GM12891 (cell line): ENCODE measurements around the gene KCNQ5.
A peak's percentile ranks its signal among the peaks of the same experiment; 100 is the strongest.
"Not testable (repeated sequence)": the region's sequence is repeated elsewhere in the genome, so short reads cannot be mapped to it uniquely, and the experiment has no call there.

ENCODE experiments used
- DNase-seq: peaks from one replicate; pipeline ENCODE4 v3.0.0; 2011; ENCODE audit warnings: low spot score; ENCODE audit not compliant: insufficient read length
- FAIRE-seq: peaks from 2 replicates; lab custom pipeline; 2011; peaks lifted over from hg19 to GRCh38; lab: Jason Lieb, UNC
- PAX5 ChIP-seq: IDR thresholded peaks from 2 replicates; pipeline ENCODE4 v1.6.1; 2011; ENCODE audit warnings: low read length, moderate library complexity, mild to moderate bottlenecking; ENCODE audit not compliant: insufficient read depth, severe bottlenecking
- POLR2A ChIP-seq: IDR thresholded peaks from 2 replicates; pipeline ENCODE4 v1.6.1; 2011; ENCODE audit warnings: low read depth, low read length, control low read depth
- POLR2AphosphoS5 ChIP-seq: IDR thresholded peaks from 2 replicates; pipeline ENCODE4 v1.6.1; 2011; ENCODE audit warnings: low read depth, low read length, control low read depth
- POU2F2 ChIP-seq: IDR thresholded peaks from 2 replicates; pipeline ENCODE4 v1.6.1; 2011; ENCODE audit warnings: low read depth, mild to moderate bottlenecking, control low read depth, low read length, moderate library complexity
- SPI1 ChIP-seq: IDR thresholded peaks from 2 replicates; pipeline ENCODE4 v1.6.1; 2011; ENCODE audit warnings: low read depth, low read length, control low read depth
- TAF1 ChIP-seq: IDR thresholded peaks from 2 replicates; pipeline ENCODE4 v1.6.1; 2011; ENCODE audit warnings: low read depth, low read length, control low read depth

The KCNQ5 gene

DNA sequence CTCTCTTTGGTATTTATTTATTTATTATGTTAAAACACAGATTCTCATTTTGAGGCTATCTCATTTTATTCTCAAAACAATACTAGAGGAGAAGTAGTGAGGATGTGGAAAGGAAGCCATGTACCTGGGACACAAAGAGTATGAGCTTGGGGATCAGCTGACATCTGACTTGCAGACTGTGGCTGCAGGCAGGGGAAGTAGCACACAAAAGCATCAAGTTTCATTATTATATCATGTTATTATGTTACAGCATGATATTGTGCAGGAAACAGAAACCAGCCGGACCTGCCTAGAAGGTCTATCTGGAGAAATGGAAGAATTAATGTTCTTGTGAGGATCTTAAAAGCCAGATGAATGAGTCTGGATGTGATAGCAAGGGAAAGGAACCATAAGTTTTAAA lies 355.2 kb downstream of the KCNQ5 start:
- DNase-seq = no peak
- no peak for FAIRE-seq
- no peak for TF ChIP-seq POU2F2
- no peak for TF ChIP-seq POLR2AphosphoS5
- TF ChIP-seq SPI1 = peak; percentile 27; the same call in 1 of the 2 replicates

DNA sequence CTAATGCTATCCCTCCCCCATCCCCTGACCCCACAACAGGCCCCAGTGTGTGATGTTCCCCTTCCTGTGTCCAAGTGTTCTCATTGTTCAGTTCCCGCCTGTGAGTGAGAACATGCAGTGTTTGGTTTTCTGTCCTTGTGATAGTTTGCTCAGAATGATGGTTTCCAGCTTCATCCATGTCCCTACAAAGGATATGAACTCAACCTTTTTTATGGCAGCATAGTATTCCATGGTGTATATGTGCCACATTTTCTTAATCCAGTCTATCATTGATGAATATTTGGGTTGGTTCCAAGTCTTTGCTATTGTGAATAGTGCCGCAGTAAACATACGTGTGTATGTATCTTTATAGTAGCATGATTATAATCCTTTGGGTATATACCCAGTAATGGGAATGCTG lies 356.9 kb downstream of the KCNQ5 start:
- not testable (repeated sequence) for DNase-seq, FAIRE-seq

DNA sequence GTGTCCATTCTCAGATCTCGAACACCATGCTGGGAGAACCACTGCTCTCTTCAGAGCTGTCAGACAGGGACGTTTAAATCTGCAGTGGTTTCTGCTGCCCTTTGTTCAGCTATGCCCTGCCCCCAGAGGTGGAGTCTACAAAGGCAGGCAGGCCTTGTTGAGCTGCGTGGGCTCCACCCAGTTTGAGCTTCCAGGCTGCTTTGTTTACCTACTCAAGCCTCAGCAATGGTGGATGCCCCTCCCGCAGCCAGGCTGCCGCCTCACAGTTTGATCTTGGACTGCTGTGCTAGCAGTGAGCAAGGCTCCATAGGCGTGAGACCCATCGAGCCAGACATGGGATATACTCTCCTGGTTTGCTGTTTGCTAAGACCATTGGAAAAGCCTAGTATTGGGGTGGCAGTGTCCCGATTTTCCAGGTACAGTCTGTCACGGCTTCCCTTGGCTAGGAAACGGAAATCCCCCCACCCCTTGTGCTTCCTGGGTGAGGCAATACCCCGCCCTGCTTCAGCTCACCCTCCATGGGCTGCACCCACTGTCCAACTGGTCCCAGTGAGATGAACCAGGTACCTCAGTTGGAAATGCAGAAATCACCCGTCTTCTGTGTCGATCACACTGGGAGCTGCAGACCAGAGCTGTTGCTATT lies 362.4 kb downstream of the KCNQ5 start:
- not testable (repeated sequence) for DNase-seq, FAIRE-seq

DNA sequence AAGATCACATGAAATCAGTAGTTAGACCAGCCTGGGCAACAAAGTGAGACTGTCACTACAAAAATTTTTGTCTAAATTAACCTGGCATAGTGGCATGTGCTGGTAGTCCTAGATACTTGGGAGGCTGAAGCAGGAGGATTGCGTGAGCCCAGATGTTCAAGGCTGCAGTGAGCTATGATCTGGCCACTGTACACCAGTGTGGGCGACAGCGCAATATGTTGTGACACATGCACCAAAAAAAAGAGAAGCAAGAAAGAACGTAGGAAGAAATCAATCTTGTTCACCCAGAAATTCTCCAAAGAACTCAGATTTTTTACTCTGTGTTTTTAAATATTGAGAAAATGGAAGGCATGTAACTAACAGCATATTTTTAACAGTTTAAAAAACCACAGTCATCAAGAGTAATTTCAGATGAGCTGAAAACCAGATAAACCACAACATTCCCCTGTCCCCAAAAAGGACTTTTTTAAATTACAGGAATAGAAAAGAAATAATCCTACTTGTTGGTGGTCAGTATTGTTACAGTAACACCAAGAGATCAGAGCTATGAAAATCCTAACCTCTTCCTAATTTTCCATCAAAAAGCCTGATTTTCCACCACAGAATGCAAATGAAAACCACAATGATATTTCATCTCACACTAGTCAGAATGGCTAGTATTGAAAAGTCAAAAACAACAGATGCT lies 363.3 kb downstream of the KCNQ5 start:
- TF ChIP-seq POLR2A (no peak), POU2F2 (no peak), POLR2AphosphoS5 (no peak), SPI1 (no peak), PAX5 (no peak), TAF1 (no peak)
- DNase-seq = no peak
- FAIRE-seq = no peak

GRCh38 chr6:72987301-72987700 lies 365.4 kb downstream of the KCNQ5 start:
- no peak for TF ChIP-seq POLR2AphosphoS5
- DNase-seq (no peak), FAIRE-seq (no peak)

GRCh38 chr6:72999995-73000394 lies 378.1 kb downstream of the KCNQ5 start:
- FAIRE-seq (no peak), DNase-seq (no peak)
- no peak for TF ChIP-seq POU2F2
- no peak for TF ChIP-seq SPI1
- no peak for TF ChIP-seq POLR2AphosphoS5
- no peak for TF ChIP-seq PAX5
- no peak for TF ChIP-seq POLR2A
- TF ChIP-seq TAF1 = no peak

GRCh38 chr6:73000460-73000859 lies 378.6 kb downstream of the KCNQ5 start:
- DNase-seq = no peak
- TF ChIP-seq POLR2AphosphoS5 = no peak
- no peak for TF ChIP-seq POU2F2
- no peak for TF ChIP-seq POLR2A
- TF ChIP-seq PAX5 = no peak
- TF ChIP-seq SPI1 = no peak
- no peak for TF ChIP-seq TAF1
- FAIRE-seq = no peak

- TF ChIP-seq SPI1 (no peak), POLR2AphosphoS5 (no peak), PAX5 (no peak), POU2F2 (no peak), POLR2A (no peak)
- DNase-seq = no peak
- no peak for FAIRE-seq
Measured at GRCh38 chr6:73002588-73002987, 380.7 kb downstream of the KCNQ5 start.

DNA sequence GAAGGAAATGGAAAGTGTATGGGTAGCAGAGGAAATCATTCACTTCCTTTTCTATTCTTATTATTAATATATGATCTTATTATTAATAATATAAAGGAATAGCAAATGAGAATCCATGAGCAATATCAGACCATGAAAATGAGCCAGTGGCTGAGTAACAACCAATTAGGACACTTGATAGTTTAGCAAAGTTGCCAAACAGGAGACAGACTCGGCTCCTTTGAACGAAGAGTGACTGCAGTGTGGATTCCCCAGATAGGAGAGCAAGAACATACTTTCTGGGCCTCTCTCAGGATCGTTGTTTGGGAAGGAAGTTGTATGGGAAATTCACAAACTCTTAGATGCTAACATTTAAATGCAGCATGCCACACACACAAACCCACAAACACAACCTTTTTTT lies 381.4 kb downstream of the KCNQ5 start:
- TF ChIP-seq POLR2A = no peak
- TF ChIP-seq POU2F2 = no peak
- TF ChIP-seq PAX5 = no peak
- TF ChIP-seq POLR2AphosphoS5 = no peak
- TF ChIP-seq TAF1 = no peak
- no peak for TF ChIP-seq SPI1
- FAIRE-seq (no peak), DNase-seq (no peak)

- no peak for FAIRE-seq
- no peak for TF ChIP-seq POLR2AphosphoS5
- no peak for TF ChIP-seq PAX5
- TF ChIP-seq TAF1 = no peak
- TF ChIP-seq SPI1 = no peak
- no peak for TF ChIP-seq POLR2A
- TF ChIP-seq POU2F2 = no peak
Measured at GRCh38 chr6:73004231-73004630, 382.4 kb downstream of the KCNQ5 start.

GRCh38 chr6:73004861-73005260 lies 383.0 kb downstream of the KCNQ5 start:
- no peak for DNase-seq
- no peak for TF ChIP-seq SPI1
- TF ChIP-seq TAF1 = no peak
- TF ChIP-seq PAX5 = no peak
- TF ChIP-seq POLR2AphosphoS5 = no peak
- no peak for TF ChIP-seq POLR2A
- no peak for TF ChIP-seq POU2F2
- FAIRE-seq = no peak

More at GRCh38 chr6:73004231-73004630, 382.4 kb downstream of the KCNQ5 start:
- no peak for DNase-seq
